GM13977 (cell line): Measurements from ENCODE around the gene CYP26A1.

Experiments
- DNase-seq: peaks from one replicate; pipeline ENCODE4 v3.0.0; 2012; ENCODE audit warnings: low spot score
- CTCF ChIP-seq: IDR thresholded peaks from 2 replicates; pipeline ENCODE4 v1.5.1; 2012; ENCODE audit warnings: mild to moderate bottlenecking, control low read depth; ENCODE audit not compliant: insufficient read depth; ENCODE audit errors: extremely low read depth, missing control alignments
- in situ Hi-C: fragments of 300-500 bp; cut with MboI; formaldehyde crosslinking; loops from one replicate; pipeline ENCODE4 v1.12.0; 2022; ENCODE audit warnings: low sequenced_read_pairs, low pct_unique_long_range_greater_than_20kb, mixed read lengths, inconsistent platforms; ENCODE audit not compliant: unreplicated experiment

The CYP26A1 gene

GRCh38 chr10:93087846-93088245 is 14.2 kb downstream of the CYP26A1 start:
- no peak for DNase-seq
- in situ Hi-C loops, result loop anchor here (25.0 kb wide), 2 partner anchors 199 to 399 kb away; partner anchors contain the start of genes CEP55 and MYOF
- no peak for TF ChIP-seq CTCF

GRCh38 chr10:93088466-93088865 is 14.8 kb downstream of the CYP26A1 start:
- TF ChIP-seq CTCF, result no peak
- in situ Hi-C loops, result loop anchor here (25.0 kb wide), 2 partner anchors 199 to 399 kb away; partner anchors contain the start of genes CEP55 and MYOF
- no peak for DNase-seq

GRCh38 chr10:93090619-93091018 is 16.9 kb downstream of the CYP26A1 start:
- DNase-seq, result no peak
- in situ Hi-C loops, result loop anchor here (25.0 kb wide), 2 partner anchors 197 to 397 kb away; partner anchors contain the start of genes CEP55 and MYOF
- no peak for TF ChIP-seq CTCF

GRCh38 chr10:93091960-93092359 is 18.3 kb downstream of the CYP26A1 start:
- DNase-seq, result no peak
- TF ChIP-seq CTCF, result no peak
- in situ Hi-C loops, result loop anchor here (25.0 kb wide), 2 partner anchors 195 to 395 kb away; partner anchors contain the start of genes CEP55 and MYOF

- in situ Hi-C loops, result loop anchor here (25.0 kb wide), 2 partner anchors 192 to 392 kb away; partner anchors contain the start of genes CEP55 and MYOF
- no peak for DNase-seq
- no peak for TF ChIP-seq CTCF
These were observed 21.5 kb downstream of the CYP26A1 start for GRCh38 chr10:93095225-93095624.

- in situ Hi-C loops, result loop anchor here (25.0 kb wide), 2 partner anchors 190 to 390 kb away; partner anchors contain the start of genes CEP55 and MYOF
- TF ChIP-seq CTCF, result no peak
- DNase-seq, result no peak
These were observed 23.2 kb downstream of the CYP26A1 start for GRCh38 chr10:93096901-93097300.
